ENCODE measurements around the gene TFPI.

GRCh38 chr2:187542123-187542522 is 12.1 kb downstream of the TFPI start:
- TF ChIP-seq, protein P1, sequence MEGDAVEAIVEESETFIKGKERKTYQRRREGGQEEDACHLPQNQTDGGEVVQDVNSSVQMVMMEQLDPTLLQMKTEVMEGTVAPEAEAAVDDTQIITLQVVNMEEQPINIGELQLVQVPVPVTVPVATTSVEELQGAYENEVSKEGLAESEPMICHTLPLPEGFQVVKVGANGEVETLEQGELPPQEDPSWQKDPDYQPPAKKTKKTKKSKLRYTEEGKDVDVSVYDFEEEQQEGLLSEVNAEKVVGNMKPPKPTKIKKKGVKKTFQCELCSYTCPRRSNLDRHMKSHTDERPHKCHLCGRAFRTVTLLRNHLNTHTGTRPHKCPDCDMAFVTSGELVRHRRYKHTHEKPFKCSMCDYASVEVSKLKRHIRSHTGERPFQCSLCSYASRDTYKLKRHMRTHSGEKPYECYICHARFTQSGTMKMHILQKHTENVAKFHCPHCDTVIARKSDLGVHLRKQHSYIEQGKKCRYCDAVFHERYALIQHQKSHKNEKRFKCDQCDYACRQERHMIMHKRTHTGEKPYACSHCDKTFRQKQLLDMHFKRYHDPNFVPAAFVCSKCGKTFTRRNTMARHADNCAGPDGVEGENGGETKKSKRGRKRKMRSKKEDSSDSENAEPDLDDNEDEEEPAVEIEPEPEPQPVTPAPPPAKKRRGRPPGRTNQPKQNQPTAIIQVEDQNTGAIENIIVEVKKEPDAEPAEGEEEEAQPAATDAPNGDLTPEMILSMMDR (IDR thresholded peaks at IDR 0.05) = no peak
- no peak for TF ChIP-seq POLR2A (IDR thresholded peaks at IDR 0.05)

Measured in heart left ventricle (tissue), 13 donors.